AG04449 (cell line): ENCODE results near the gene CCDC146.

Experiments used
- CTCF ChIA-PET: fragments of 350-600 bp; formaldehyde crosslinking; extraction: SDS; loops from one replicate; lab custom pipeline; 2021; ENCODE audit warnings: antibody characterized with exemption; lab: Yijun Ruan, JAX
- POLR2A ChIA-PET: fragments of 400-600, 350-600 bp; formaldehyde crosslinking; extraction: SDS; loops from one replicate; lab custom pipeline; 2020; ENCODE audit warnings: antibody characterized with exemption, inconsistent platforms; lab: Yijun Ruan, JAX
- DNase-seq: peaks from one replicate; pipeline ENCODE4 v3.0.0-alpha.2; 2010; ENCODE audit warnings: low read depth, low spot score
- H3K4me3 ChIP-seq: 2 replicates; pipeline ENCODE4 v1.5.1; 2011; ENCODE audit warnings: low read depth, mild to moderate bottlenecking, control low read depth, low read length
- CTCF ChIP-seq: IDR thresholded peaks from one replicate; pipeline ENCODE4 v1.5.1; 2011; ENCODE audit warnings: mild to moderate bottlenecking, moderate library complexity, low read length, control low read depth, inconsistent platforms; ENCODE audit not compliant: insufficient read depth; ENCODE audit errors: missing control alignments

CCDC146 gene

GRCh38 chr7:77185866-77186265, 63.5 kb downstream of the CCDC146 start:
- no peak for TF ChIP-seq CTCF
- CTCF ChIA-PET = no interaction called here
- DNase-seq = no peak
- no peak overlapping the region for H3K4me3 ChIP-seq
- POLR2A ChIA-PET = no interaction called here

GRCh38 chr7:77188731-77189437, 66.5 kb downstream of the CCDC146 start:
- no peak for DNase-seq
- POLR2A ChIA-PET = no interaction called here
- TF ChIP-seq CTCF = no peak
- H3K4me3 ChIP-seq = no peak overlapping the region
- CTCF ChIA-PET = no interaction called here

- ChIA-PET CTCF (no interaction called here), POLR2A (no interaction called here)
Observed at GRCh38 chr7:77197141-77197540, 74.7 kb downstream of the CCDC146 start.

GRCh38 chr7:77199013-77199966, 76.9 kb downstream of the CCDC146 start, which contains the start of gene FGL2:
FGL2 (minus strand) TSS chr7:77199819; CDS start chr7:77199793, 26 bp downstream.
- no peak for TF ChIP-seq CTCF
- ChIA-PET POLR2A (no interaction called here), CTCF (no interaction called here)
- H3K4me3 ChIP-seq = no peak within 1 kb of the TSS
- DNase-seq = no peak

More at GRCh38 chr7:77197141-77197540, 74.7 kb downstream of the CCDC146 start:
- TF ChIP-seq CTCF = no peak
- DNase-seq = no peak
- H3K4me3 ChIP-seq = no peak overlapping the region

GRCh38 chr7:77200542-77200941, 78.1 kb downstream of the CCDC146 start:
- CTCF ChIA-PET = interaction anchor here (1.2 kb wide), 1 partner anchor 50 kb away, joined by 3 read pairs; no protein-coding TSS in a partner anchor
- no peak for TF ChIP-seq CTCF
- no peak overlapping the region for H3K4me3 ChIP-seq
- DNase-seq = no peak
- POLR2A ChIA-PET = no interaction called here

- DNase-seq = no peak
- ChIA-PET POLR2A (no interaction called here), CTCF (no interaction called here)
- no peak for TF ChIP-seq CTCF
- no peak overlapping the region for H3K4me3 ChIP-seq
Observed at GRCh38 chr7:77202481-77202976, 80.1 kb downstream of the CCDC146 start.
